NCI-H82 treated with DMSO at 0.1 percent for 48 hours (cell line): Measurements from ENCODE around the gene BRPF1.

Source experiments
- DNase-seq: peaks from one replicate; lab custom pipeline; 2025; ENCODE audit not compliant: unreplicated experiment; lab: John Stamatoyannopoulos, UW

BRPF1 gene

DNA sequence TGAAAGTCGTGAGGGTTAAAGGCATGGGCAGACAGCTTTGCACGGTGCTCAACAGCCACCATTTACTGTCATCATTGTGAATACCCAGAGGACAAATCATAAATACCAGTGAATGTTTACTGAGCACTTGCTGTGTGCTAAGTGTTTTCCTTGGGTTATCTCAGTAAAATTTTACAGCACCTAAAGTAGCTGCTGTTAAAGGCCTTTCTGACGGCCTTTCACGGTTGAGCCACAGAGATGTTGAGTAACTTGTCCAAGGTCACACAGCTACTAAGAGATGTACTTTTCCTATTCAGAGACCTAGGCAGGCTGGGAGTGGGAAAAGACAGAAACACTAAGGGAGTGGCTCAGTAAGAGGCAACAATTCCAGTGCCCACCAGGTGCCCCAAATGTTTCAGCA is 28.3 kb upstream of the BRPF1 start:
- DNase-seq = no peak

DNA sequence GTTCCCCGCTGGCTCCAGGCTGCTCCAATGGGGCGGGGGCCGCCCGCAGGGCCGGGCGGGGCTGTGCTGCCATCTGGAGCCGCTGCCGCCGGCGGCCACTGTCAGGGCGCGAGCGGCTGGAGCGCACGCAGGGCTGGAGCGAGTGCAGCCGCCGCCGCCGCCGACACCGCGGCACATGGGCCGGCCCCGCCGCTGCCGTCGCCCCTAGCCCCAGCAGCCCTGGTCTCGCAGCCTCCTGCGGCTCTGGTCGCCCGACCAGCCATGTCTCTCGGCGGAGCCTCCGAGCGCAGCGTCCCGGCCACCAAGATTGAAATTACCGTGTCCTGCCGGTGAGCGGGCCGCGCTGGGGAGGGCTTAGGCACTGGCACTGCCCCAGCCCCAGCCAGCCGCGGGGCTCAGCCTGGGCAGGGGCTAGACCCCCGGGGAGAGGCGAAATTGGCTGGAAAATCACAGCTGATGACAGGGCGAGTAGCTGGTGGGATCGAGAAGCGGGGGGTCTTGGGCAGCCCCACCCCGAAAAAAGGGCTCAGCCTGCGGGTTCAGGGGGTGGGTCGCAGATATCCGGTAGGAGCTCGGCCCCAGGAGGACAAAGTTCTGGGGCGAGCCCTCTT is 27.7 kb upstream of the BRPF1 start, which contains the start of gene CPNE9:
CPNE9 (plus strand) TSS at position 98 of the 611 bp plus-strand sequence; CDS start at position 262, 164 bp downstream.
- DNase-seq = no peak

DNA sequence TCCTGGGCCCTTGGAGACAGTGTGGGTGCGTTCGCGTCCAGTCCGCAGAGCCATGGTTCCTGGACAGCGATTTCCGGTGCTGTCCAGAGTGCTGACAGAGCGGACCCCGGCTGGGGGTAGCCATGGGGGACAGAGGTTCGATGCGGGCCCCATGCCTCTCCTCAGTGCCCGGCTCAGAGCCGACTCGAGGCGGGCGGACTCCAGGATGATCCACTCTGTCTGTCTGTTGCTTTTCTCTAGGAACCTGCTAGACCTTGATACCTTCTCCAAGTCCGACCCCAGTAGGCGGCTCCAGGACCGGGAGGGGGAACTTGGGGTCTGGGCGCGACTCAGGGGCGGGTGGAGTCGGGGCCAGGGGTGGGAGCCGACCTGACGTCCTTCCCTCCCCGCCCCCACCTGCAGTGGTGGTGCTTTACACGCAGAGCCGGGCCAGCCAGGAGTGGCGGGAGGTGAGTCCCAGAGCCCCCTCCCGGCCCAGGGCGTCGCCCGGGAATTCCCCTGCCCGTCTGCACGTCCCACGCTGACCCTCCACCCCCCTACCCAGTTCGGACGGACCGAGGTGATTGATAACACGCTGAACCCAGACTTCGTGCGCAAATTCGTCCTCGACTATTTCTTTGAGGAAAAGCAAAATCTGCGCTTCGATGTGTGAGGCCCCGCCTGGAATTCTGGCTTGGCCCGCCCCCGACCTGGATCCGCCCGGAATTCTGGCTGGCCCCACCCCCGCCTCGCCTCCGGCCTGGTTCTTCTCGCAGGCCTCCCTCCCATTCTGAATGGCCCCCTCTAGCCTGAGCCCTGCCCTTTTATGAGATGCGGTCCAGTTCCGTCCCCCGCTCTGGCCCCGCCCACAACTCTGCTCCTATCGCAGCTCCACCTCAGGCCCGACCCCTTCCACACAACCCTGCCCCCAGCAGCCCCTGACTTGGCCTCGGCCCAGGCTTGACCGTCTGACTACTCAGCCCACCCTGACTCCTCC is 26.9 kb upstream of the BRPF1 start:
- peak; percentile 29 for DNase-seq

DNA sequence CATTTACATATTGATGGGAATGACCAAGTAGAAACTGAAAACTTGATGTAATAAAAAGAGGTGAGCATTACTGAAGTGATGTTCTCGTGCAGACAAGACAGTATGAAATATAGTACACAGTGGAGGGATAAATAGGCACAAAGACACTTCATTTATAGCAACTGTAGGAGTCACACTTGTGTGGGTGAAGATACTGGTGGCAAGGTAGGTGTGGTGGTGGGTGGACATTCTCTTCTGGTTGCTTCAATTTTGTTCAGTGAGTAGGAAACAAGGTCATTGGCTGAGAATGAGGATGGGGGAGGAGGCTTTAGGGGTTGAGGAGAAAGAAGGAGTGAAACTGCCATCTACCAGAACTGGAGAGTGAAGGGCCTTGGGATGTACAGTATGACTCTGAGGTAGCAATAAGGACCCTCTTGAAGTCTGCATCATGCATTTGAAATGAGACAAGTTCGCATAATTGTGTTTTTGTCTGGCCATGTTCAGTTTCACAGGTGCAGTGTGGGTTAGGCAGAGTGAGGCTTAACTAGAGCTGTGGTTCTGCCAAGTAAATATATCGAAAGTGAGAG is 21.3 kb upstream of the BRPF1 start:
- DNase-seq = no peak

DNA sequence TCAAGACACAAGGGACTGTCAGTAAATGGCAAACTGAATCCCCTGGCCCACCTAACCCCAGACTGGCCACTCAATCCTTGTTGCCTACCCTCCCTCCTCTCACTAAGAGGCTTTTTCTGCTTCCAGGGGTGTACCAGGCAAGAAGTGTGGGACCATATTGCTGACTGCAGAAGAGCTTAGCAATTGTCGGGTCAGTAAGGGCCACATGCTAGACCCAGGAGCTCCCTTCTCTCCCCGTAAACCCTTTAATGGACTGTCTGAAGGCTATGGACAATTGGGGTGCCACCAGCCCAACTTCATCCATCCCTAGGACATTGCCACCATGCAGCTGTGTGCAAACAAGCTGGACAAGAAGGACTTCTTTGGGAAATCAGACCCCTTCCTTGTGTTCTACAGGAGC is 19.1 kb upstream of the BRPF1 start:
- DNase-seq = no peak

DNA sequence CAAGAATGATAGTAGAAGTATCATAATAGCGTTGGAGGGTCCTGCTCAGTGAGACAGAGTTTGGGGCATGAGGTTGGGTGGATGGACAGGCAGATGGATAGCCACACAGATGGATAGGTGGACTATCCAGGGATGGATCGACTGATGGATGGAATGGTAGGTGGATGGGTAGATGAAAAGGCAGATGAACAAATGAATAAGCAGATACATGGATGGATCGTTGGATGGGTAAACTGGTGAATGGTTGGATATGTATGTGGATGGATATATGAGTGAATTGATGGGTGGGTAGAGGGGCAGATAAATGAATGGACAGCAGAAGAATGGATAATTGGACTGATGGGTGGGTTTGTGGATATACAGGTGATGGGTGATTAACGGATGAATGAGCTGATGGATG is 18.4 kb upstream of the BRPF1 start:
- DNase-seq = no peak

DNA sequence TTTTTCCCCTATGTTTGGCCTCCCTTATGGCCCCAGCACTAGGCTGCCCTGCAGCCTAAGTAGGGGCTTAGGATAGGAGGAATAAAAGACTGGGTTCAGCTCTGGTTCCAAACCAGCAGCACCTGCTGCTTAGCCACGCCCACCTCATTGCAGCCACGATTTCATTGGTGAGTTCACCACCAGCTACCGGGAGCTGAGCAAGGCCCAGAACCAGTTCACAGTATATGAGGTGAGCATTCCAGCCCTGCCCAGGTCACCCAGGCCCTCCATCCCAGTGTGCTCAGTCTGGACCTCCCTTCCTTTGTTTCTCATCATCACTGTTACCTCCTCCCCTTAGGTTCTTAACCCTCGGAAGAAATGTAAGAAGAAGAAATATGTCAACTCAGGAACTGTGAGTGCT is 16.4 kb upstream of the BRPF1 start:
- no peak for DNase-seq

DNA sequence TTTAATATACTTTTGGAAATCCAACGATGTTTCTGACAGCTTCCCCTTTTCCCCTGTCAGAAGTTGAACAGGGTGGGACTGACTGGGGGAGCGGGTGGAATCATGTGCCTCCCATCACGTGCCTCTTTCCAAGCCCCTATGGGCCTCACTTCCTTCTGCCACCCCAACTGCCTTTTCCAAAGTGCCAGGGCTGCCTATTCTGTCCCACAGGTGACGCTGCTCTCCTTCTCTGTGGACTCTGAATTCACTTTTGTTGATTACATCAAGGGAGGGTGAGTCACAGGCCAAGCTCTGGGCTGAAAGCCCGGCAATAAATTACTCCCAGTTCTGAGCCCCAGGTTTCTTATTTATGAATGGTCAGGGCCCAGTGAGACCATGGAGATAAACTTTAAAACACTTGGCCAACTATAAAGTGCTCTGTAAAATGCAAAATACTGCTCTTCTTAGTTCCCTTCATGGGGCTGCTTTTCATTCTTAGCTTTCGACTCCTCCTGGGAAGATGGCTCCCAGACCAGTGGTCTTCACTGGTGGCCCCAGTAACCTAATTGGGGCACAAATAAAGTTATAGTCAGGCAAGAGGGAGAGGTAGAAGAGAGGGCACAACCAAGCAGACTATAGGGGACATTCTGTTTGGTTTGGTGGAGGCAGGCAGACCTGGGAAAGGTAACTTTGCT is 15.6 kb upstream of the BRPF1 start:
- DNase-seq = no peak

DNA sequence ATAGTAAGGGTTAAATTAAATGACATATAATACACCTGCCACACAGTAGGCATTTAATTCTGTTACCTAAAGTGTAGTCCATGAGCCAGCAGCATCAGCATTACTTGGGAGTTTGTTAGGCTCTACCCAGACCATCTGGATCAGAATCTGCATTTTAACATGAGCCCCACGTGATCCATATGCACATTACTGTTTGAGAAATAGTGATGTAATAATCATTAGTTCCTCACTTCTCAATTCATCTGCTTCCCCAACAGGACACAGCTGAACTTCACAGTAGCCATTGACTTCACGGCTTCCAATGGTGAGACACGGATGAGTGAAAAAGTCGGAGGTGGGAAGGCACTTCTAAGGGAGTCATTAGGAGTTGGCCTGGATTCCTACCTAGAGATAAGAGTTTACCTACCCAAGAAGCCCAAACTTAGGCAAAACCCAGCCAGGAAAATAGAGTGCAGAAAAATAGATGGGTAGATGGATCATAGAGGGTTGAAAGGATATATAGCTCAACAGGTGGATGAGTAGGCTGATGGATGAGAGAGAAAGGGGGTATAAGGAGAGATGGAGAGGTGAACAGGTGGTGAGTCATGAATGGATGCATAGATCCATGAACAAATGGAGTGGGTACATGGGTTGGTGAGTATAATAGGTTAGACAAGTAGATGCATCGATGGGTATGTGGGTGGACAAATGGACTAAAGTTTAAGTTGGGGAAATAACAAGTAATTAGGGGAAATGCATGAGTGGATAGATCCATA is 14.6 kb upstream of the BRPF1 start:
- DNase-seq = no peak

DNA sequence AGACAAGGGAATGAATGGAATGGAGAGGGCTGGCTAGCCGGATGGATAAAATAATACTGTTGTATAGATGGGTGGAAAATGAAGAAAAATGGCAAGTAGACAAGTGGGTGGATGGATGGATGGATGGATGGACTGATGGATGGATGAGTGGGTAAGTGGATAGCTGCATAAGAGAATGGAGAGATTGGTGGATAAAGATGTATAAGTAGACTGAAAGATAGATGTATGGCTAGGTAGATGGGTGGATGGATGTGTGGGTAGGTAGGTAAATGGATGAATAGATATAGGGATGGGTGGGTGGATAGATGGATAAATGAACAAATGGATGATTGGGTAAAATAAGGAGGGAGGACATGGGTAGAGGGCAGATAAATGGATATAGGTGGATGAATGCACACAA is 14.0 kb upstream of the BRPF1 start:
- DNase-seq = no peak

DNA sequence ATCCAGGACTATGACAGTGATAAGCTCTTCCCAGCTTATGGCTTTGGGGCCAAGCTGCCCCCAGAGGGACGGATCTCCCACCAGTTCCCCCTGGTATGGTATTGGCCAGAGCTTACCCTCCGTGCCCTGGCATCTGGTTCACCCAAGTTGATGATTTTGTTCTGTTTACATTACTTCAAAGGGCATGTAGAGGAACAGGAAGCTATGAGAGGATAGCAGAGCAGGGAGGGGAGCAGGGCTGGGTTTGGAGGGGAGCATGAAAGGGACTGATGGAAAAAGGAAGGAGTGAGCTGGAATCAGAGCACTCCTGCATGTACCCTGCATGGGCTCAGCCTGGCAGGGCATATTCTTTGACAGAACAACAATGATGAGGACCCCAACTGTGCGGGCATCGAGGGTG is 13.4 kb upstream of the BRPF1 start:
- DNase-seq = no peak

DNA sequence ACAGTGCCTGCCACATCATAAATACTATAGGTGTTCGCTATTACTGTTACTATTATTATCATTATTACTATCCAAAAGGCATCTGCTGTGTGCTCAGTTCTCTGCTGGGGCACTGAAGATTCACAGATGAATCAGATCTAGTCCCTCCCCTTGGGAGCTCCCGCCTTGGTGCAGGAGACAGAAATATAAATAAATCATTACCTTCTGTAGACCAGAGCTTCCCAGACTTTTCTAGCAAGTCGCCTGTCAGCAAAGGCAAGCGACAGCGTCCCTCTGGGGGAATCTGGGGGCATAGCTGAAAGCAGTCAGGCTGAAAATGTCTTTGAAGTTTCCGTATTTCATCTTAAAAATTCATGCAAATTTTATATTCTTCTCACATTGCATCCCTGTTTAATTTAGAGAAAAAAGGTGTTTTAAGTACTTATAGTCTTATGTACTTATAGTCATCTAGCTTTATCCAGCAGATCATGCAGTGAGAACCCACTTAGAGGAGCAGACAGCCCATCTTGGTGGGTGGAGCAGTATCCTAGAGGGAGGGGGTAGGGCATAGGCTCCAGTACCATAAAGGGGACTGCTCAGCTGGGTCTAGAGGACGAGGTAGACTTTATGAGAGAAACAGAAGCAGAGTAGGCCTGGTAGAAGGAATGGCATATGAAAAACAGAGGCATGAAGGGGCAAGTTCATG is 10.4 kb upstream of the BRPF1 start:
- DNase-seq = no peak

DNA sequence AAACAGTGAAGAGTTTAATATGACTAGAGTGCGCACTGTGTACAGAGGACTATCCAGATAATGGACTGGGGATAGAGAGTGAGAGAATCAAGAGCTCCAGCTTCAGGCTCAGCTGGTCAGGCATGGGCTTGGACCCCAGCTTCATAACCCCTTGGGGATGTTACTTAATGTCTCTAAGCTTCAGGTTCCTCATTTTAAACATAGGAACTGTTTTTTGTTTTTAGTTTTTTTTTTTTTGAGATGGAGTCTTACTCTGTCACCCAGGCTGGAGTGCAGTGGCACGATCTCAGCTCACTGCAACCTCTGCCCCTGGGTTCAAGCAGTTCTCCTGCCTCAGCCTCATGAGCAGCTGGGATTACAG is 9.9 kb upstream of the BRPF1 start:
- no peak for DNase-seq

DNA sequence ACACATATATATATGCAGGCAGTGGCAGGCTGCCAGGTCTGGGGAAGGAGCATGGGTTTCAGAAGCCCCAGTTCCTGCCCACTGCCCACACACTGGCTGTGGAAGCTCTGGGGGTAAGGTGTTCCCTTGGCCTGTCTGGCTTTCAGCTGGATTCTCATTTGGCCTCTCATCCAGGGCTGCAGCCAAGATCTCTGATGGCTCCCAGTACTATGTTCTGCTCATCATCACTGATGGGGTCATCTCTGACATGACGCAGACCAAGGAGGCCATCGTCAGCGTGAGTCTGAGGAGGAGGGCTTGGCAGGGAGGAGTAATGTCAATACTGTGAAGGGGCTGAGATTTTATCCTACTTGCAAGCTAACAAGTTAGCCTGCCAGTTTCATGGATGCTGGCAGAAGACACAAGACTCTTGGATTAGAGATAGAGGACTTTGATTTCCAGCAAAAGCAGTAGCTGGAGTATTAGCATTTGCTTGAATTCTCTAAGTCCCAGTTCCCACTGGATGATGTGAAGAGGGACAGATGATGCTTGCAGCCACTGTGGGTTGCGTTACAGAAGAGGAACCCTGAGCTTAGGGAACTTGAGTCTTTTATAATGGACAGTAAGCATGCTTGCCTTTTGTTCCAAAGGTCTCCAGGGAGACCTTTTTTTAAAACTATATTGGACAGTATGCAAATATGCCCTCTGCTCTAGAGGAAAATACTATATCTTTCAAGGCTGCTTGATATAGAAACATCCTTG is 5.6 kb upstream of the BRPF1 start:
- no peak for DNase-seq

DNA sequence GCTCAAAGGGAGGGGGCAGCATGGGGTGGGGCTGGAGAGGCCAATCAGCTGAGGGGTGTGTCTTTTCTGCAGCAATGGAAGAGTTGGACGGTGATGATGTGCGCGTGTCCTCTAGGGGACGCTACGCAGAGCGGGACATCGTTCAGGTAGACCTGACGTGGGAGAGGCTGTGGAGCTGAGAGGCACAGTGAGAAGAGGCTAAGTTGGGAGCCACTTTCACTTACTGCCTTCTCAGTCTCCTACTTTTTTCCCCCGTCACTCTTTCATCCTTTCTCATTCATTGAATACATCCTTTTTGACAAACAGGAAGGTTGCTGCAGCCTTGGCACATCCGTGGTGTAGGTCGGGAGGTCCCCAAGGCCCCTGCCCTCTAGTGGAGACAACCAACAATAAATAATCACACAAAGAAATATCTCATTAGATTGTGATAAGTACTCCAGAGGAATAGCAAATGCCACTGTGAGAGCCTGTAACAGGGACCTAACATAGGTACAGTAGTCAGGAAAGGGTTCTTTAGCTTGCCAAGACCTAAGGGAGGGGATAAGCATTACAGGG is 4.4 kb upstream of the BRPF1 start:
- peak; percentile 4 for DNase-seq

DNA sequence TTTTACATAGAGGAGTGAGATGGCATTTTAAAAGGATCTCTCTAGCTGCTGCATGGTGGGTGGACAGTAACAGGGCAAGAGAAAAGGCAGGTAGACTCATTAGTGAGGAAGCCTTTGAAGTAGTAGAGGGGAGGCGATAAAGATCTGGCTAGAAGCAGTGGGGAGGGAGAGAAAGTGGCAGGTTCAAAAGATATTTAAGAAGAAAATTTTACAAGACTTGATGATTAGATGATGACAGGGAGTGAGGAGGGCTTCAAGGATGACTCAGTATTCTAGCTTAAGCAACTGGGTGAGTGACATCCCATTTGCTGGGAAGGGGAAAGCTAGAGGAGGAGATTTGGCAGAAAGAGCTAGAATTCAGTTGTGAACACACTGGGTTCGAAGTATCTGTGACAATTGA is 3.8 kb upstream of the BRPF1 start:
- no peak for DNase-seq

DNA sequence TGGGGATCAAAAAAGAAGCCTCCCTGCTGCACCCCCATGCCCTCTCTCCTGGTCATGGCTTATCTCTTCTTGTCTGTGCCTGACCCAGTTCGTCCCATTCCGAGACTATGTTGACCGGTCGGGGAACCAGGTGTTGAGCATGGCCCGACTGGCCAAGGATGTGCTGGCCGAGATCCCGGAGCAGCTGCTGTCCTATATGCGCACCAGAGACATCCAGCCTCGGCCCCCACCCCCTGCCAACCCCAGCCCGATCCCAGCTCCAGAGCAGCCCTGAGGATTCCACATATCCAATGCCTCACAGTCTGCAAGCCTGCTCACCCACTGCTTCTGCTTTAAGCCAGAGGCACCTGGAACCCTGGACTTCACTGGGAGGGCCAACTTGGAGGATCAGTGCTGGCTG is 2.1 kb upstream of the BRPF1 start:
- DNase-seq = no peak

DNA sequence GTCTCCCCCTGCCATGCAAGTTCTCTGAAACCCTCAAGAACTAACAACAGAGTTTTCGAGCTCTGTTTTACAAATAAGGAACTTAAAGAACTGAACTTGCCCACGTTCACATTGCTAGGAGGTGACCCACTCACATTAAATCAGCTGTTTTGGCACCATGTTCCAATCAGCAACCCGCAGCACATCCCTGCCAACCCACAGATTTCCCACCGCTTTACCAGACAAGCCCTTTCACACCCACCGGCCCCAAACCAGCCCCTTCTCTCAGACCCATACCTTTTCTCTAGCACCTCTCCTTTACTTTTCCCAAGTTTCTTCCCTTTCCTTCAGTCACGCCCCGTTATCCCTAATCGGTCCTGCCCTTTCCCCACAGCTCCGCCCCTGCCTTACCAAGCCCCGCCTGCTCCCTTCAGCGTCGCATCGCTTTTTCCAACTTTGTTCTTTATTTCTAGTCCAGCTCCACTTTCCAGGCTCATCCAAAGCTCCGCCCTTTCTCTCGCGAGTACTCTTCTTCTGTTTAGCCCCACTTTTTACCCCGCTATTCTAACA is 804 bp upstream of the BRPF1 start:
- DNase-seq = no peak
